Activated CD4-positive, alpha-beta T cell treated with anti-CD3 and anti-CD28 coated beads, Interleukin-2, Interleukin-4, amounts not matched to agents 100 ng/mL and 50 ng/mL, durations not matched to agents 16 hours and 8 hours (primary cell): Measurements from ENCODE around the gene SETD1A.

Experiments used
- DNase-seq: peaks from one replicate; pipeline ENCODE4 v3.0.0-alpha.2; 2020; ENCODE audit warnings: low spot score

SETD1A gene

DNA sequence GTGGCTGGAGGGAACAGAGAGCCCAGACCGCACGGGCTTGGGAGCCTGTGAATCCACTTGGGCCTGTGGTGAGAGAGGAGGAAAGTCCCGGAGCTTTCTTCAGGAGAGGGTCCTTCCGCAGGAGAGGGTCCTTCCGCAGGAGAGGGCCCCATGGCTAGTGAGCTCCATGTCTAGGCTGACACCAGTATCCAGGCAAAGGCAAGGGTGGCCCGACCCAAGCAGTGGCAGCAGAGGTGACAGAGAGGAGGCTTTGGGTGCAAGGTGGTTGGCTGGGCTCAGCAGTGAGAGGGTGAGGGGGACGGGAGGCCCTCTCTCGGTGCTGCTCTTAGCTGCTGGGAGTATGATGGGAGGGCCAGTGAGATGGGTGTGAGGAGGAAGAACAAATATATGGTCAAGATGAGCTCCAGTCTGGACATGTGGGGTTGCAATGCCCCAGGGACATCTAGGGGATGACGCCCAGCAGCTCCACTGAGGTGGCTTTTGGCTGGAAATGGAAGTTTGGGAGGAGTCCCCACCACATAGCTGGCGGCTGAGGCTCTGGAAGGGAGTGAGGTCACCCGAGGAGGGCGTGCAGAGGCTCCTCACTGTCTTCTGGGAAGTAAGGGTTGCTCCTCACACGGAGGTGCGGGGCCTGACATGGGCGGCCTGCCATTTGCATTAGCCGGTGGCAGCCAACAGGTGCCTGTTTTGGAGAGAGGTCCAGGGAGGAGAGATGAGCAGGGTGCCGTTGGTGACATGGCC, 25.2 kb downstream of the SETD1A start:
- no peak for DNase-seq

DNA sequence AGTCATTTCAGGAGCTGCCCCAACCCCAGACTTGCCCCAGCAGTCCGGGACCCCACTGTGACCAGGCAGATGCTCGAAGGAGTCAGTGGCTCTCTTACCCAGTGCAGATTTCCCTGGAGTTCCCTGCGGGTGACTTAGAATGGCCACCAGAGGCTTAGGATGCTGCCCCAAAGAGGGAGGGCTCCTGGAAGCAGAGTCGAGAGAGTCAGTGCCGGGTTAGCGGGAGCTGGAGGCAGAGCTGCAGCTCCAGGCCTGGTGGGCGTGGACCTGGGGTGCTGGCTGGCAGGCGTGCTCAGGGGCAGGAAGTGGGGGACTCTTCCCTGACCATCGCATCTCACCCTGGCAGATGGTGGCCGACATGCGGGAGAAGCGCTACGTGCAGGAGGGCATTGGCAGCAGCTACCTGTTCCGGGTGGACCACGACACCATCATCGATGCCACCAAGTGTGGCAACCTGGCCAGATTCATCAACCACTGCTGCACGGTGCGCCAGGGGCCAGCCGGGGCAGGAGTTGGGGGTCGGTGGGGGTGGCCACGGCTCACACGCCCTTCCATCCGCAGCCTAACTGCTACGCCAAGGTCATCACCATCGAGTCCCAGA, 25.8 kb downstream of the SETD1A start:
- DNase-seq: no peak

DNA sequence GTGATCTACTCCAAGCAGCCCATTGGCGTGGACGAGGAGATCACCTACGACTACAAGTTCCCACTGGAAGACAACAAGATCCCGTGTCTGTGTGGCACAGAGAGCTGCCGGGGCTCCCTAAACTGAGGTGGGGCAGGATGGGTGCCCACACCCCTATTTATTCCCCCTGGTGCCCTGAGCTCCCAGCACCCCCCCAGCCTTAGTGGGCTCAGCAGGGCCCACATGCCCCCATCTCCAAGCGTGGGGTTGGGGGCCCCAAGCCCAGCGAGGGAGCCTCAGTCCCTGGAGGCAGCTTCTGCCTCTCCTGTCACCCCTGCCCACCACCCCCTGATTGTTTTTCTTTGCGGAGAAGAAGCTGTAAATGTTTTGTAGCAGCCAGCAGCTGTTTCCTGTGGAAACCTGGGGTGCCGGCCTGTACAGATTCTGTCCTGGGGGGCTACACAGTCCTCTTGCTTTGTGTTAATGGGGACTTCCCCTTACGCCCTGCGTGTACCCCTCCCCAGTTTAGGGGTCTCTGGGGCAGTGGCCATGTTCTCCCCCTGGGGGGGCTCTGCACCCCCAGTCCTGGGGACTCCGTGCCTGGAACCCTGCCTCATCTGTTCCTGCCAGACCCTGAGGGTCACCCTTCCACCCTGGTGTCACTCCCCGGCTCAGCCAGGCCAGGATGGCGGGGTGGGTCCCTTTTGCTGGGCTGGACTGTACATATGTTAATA, 26.5 kb downstream of the SETD1A start:
- no peak for DNase-seq

DNA sequence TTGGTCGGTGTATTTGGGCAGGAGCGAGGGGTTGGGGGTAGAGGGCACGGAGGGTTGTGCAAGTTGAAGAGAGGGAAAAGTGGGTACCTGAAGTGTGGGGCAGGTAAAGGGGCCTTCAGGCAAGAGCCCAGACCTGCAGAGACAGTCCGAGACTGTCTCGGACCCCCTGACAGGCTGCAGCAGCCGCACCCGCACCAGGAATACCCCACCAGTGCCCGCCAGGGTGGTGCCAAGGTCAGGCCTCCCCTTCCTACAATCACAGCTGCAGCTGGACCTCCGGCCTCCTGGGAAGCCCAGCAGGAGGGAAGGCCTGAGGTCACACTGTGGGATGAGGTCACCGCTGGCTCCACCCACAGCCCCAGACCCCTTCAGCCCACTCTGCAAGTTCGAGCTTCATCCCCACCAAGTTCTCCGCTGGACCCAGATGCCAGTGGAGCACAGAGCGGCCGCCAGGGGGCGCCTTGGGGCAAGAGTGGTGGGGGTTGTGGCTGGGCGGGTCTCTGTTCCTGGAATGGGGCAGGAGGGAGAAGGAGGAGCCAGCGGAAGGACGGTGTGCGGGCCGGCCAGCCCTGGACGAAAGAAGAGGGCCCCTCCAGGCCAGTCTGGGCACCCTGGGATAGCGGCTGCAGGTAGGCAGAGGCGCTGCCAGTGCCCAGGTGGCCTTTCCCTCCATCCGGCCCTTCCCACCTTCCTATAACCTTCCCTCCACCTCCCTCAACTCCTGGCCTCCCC, 27.3 kb downstream of the SETD1A start, which contains the start of gene HSD3B7:
HSD3B7 (plus strand) TSS at position 539 of the 732 bp plus-strand sequence. CDS start 452 bp downstream, outside the sequence.
- peak; percentile 83 for DNase-seq

DNA sequence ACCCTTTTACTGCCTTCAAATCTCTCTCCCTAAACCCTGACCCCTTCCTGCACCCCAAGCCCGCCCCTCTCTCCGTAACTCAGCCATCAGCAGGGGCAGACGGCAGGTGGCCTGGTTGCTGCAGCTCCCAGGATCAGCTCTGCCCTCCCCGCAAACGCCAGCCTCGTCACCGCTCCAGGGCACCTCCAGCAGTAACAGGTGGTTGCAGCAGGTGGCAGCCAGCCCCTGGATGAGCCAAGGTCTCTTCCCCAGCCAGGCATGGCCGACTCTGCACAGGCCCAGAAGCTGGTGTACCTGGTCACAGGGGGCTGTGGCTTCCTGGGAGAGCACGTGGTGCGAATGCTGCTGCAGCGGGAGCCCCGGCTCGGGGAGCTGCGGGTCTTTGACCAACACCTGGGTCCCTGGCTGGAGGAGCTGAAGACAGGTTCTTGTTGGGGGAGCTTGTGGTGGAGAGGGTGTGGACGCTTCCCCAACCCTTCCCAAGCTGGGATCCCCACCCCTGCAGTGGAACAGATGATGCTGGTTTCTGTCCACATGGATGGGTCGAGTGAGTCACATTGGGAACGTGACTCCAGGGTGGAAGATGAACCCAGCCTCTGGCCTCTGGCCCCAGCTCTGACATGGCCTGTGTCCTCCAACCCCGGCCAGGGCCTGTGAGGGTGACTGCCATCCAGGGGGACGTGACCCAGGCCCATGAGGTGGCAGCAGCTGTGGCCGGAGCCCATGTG, 28.0 kb downstream of the SETD1A start:
- DNase-seq: no peak

DNA sequence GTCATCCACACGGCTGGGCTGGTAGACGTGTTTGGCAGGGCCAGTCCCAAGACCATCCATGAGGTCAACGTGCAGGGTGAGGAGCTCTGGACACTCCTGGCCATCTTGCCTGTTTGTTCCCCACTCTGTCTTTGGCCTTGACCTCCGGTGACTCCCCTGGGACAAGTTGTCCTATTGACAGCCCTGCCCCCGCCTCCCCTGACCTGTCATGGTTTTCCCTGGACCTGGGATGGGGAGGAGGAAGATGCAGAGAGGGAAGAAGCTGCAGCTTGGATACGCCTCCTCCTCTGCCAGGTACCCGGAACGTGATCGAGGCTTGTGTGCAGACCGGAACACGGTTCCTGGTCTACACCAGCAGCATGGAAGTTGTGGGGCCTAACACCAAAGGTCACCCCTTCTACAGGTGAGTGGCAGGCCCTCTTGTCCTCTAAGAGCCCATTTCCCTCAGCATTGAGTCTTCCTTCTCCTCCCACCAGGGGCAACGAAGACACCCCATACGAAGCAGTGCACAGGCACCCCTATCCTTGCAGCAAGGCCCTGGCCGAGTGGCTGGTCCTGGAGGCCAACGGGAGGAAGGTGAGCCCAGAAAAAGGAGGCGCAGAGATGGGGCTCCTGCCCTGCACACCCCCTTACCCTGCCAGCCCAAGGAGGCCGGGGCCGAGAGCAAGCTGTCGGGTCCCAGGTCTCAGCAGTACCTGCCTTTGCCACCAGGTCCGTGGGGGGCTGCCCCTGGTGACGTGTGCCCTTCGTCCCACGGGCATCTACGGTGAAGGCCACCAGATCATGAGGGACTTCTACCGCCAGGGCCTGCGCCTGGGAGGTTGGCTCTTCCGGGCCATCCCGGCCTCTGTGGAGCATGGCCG, 28.8 kb downstream of the SETD1A start:
- no peak for DNase-seq

DNA sequence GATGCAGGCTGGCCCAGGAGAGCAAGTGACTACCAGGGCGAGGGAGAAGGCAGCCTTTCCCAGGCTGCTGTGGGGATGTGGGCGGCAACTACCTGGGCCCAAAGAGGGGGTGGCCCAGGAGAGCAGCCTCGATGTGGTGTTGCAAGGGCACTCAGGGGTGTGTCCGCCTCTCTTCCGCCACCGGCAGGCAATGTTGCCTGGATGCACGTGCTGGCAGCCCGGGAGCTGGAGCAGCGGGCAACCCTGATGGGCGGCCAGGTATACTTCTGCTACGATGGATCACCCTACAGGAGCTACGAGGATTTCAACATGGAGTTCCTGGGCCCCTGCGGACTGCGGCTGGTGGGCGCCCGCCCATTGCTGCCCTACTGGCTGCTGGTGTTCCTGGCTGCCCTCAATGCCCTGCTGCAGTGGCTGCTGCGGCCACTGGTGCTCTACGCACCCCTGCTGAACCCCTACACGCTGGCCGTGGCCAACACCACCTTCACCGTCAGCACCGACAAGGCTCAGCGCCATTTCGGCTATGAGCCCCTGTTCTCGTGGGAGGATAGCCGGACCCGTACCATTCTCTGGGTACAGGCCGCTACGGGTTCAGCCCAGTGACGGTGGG, 30.1 kb downstream of the SETD1A start:
- DNase-seq: no peak

DNA sequence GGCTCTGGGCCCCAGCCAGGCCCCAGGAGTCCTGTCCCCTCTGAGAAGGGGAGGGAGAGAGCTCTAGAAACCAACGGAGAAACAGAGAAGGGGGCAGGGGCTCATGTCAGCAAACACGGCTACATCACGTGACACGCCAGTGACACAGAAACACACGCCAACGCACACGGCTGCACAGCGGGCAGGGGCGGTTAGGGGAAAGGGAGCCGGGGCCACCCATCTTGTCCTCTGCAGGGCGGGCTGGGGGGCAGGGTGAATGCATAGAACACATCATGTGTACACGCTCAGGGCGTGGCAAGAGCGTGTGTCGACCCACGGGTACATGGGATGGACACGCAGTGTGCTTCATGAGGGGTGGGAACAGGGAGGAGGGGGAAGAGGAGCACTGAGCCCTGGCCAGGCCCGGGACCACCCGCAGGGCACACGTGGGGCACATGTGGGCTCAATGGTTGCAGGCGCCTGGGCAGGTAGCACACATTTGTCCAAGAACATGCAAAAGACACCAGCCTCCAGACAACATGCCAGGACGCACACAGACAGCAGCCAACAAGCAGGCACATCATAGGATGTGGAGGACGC, 32.0 kb downstream of the SETD1A start:
- DNase-seq: no peak

DNA sequence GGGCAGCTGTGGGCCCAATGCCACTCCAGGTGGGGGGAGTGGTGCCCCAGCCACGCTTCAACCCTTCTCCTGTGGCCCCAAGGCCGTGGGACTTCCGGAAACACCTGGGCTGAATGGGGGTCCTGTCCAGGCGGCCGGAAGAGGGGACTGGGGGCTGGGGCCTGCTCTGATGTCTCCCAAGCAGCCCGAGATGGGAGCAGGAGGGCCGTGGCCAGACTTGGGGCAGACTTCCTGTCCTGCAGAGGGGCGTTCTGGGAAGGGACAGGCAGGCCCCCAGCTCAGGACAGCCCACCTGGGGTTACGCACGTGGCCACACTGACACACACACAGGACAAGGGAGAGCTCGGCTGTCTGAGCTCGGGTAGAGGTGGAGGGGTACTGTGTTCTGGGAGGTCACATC, 32.6 kb downstream of the SETD1A start:
- DNase-seq: no peak

DNA sequence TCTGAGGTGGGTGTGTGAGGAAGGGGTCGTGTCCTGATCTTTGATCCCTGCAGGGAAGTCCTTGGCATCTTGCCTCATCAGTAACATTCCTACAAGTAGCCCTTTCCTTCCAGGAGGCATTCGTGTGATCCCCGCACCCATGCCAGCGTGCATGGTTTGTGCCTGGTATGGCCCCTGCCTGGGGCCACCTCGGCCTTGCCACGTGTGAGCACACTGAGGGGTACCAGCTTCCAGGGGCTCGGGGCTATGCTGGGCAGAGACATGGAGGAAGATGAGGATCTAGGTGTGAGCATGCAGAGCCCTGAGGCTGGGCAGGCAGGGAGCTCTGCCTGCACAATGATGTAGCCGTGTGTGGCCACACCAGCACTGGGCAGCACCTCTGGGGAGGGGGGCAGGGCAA, 33.5 kb downstream of the SETD1A start:
- no peak for DNase-seq

DNA sequence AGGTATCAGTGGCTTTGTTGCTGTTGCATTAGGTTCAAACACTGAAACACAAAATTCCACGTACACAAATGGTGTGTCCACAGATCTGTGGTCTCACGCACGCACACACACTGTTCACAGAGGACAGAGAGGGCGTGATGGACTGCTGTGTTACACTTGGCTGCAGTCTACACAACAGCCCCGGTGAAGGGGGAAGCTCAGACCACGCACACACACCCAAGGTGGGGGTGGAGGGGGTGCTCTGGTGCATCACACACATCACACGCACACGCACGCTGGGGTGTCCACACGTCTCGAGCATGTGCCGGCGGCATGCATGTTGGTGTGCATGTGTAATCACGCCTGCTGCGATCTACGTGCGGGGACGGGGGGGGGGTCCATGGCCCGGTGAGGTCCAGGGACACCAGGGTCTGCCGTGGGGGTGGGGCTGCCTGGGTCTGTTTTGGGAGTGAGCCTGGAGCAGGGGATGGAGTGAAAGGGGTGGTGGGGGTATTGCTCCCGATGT, 34.8 kb downstream of the SETD1A start:
- DNase-seq: no peak

DNA sequence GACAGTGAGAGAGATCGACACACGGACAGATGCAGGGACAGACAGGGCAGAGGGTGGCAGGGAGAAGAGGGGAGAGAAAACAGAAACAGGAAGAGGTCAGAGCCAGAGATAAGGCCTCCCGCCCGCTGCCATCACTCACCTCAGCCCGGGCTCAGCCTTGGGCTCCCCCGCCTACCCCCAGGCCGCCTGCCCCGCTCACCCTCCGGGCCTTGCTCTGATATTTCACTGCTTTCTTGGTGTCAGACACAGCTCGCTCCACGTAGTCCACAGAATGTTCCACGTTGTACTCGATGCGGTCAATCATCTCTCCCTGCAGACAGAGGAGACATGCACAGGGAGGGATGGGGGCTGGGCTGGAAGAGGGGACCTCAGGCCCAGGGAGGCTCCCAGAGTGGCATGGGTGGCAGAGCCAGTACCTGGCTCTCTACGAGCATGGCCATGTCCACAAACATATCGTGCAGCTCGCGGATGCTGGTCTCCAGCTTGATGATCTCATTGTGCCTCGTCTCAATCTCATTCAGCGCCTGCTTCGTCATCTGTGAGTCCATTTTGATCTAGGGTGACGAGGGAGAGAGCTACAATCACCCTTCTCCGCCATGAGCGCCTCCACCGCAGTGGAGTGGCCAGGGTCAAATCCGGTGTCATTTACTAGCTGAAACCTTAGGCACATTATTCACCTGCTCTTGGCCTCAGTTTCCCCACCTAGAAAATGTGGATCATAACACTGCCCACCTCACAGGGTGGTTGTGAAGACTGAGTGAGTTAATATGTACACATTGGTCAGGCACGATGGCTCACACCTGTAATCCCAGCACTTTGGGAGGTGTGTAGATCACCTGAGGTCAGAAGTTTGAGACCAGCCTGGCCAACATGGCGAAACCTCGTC, 35.6 kb downstream of the SETD1A start:
- DNase-seq: no peak

DNA sequence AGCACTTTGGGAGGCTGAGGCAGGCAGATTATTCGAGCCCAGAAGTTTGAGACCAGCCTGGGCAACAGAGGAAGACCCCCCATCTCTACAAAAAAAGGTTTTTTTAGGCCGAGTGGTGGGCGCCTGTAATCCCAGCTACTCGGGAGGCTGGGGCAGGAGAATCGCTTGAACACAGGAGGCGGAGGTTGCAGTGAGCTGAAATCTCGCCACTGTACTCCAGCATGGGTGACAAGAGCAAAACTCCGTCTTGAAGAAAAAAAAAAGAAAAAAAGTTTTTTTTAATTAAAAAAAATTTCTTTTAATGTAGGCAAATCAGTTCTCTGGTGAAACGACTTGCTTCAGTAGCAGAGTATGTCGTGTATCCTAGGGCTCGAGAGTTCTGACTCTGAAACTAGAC, 38.4 kb downstream of the SETD1A start:
- DNase-seq: no peak

DNA sequence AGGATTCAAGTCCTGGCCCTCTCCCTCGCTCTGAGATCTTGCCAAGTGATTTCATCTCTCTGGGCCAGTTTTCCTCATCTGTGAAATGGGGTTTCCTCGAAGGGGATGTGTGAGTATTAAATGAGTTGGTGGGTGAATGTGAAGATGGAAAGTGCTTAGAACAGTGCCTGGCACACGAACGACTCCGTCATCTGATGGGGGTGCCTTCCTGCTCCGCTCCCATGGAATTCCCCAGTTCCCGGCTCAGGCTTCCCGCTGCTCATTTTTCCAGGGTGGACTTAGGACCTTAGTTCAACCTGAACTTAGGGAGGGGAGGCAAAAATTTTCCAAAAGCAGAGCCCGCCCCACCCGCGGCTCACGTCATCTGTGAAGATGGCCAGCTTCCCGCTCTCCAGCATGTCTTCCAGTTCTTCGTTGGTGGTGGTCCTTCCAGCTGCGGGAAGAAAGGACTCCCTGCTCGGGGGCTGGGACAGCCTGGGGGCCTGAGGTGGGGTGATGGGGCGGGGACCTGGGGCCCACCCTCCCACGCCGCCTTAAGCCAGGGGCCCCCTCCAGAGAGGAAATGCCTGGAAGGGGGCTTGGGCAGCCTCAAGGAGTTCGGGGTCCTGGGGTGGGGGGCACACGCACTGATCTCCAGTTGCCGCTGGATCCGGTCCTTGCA, 38.9 kb downstream of the SETD1A start:
- DNase-seq: no peak

DNA sequence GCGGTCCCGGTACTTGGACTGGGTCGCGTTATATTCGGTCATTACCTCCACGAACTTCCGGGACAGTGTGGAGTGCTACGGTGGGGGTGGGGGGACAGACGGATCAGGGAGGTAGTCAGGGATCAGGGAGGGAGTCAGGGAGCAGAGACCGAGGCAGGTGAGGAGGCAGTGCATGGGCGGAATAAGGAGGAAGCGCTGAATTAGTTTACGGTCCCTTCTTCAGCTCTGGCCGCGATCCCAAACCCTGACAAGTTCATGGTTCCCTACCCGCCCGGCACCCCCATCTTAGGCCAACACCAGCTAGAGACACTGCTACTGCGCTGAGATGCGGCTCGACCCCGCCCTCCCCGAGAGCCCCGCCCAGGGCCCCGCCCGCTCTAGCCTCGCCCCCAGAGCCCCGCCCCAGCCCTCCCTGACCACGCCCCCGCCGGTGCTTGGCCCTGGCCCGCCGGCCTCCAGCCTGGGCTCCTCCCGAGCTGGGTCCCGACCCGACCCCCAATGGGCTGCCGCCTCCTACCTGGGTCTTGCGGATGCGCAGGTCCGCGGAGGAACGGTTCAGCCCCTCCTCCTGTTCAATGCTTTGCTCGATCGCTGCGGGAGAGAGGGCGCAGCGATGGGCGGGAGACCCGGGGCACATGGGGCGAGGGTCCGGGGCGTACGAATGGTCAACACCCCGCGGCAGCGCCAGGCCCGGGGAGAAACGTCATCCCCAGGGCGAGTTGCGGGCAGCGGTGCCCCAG, 39.6 kb downstream of the SETD1A start:
- peak; percentile 85 for DNase-seq

DNA sequence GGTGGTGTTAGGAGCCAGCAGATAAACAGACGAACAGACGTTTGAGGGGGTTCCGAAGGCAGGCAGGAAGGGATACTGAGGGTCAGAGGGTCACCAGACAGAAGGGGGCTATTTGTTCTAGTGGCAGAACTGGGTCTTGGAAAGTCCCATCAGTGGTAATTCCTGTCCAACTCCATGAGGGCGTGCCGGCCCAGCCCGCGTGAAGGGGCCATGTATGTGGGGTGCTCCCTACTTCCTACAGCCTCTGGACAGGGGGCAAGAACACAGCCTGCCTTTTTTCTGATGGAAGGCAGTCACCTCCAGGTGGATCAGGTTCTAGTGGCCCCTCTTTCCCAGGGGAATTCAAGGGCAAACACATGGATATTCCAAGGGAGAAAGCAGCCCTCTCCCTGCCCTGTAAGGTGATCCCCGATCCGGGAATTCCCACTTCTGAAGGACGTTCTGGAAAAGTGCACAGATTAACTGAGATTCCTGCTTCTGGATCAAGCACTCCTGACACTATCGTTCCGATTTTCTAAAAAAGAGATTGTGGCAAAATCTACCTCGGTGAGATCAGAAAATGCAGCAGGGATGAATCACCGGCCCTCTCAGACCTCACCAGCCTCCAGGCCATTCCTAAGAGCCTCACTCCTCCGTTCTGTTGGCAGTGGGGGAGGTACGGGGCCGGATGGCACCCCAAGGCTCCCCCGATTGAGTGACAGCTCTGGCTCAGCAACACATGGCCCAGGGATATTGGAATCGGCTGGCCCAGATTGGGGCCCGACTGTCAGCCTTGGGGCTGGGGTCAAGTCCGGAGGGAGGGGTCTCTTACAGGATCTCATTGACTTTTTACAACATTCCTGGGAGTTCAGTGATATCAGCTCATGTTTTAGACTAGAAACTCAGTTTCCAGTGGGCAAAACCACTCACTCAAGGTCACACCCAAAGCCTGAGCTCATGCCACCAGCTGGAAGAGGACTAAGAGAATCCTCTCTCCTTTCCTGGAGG, 40.5 kb downstream of the SETD1A start:
- no peak for DNase-seq
